ENCODE measurements around the gene ABCA5. TPM values are rescaled to one million over a fixed set of nuclear protein-coding genes. Genes with fewer than 3 reads are reported as not detected.
"Not testable (repeated sequence)": the region's sequence is repeated elsewhere in the genome, so short reads cannot be mapped to it uniquely, and the experiment has no call there.

ABCA5 gene
- total and polyA plus RNA-seq, 2 experiments from 2014 or later = 9.4 to 9.7 TPM

- 94 to 100% methylated on average over 3 of the region's 3 CpGs for WGBS, 2 experiments (ENCODE audit: low coverage in 1 of 2, low lambda C conversion rate in 2 of 2, missing lambda C conversion rate in 2 of 2)
- H3F3A ChIP-seq (ENCODE audit: insufficient read depth) = no peaks in the 10 kb centered on the region
- H3K79me2 ChIP-seq (ENCODE audit: insufficient read depth) = no peaks in the 10 kb centered on the region
- no peak overlapping the region for H3K4me3 ChIP-seq
- no peak for DNase-seq
- no peaks in the 10 kb centered on the region for H3K9me2 ChIP-seq (ENCODE audit: insufficient read depth)
- H3K27me3 ChIP-seq (replicated peaks; ENCODE audit: insufficient read depth) = no peaks in the 10 kb centered on the region
- no peak overlapping the region for H2AFZ ChIP-seq
- peaks cover 10% of the 10 kb centered on the region; the same call in 1 of the 2 replicates for H3K4me1 ChIP-seq (ENCODE audit: insufficient read depth)
- no peak overlapping the region for H3K9ac ChIP-seq
- no peaks in the 10 kb centered on the region for H4K20me1 ChIP-seq (ENCODE audit: insufficient read depth)
- no peaks in the 10 kb centered on the region for H3K36me3 ChIP-seq (ENCODE audit: low read depth)
- no peak overlapping the region for H3K27ac ChIP-seq
- no peak for TF ChIP-seq EZH2phosphoT487 (IDR thresholded peaks at IDR 0.05; ENCODE audit: insufficient read depth, low read depth)
- TF ChIP-seq EZH2 (IDR thresholded peaks at IDR 0.05; ENCODE audit: insufficient read depth, poor library complexity, severe bottlenecking) = no peak
- H3K4me2 ChIP-seq (ENCODE audit: unreplicated experiment) = no peak overlapping the region
- in situ Hi-C loops (cut with MboI) = no loop called here
- H3K9me3 ChIP-seq (ENCODE audit: low read depth) = no peaks in the 10 kb centered on the region
Observed at GRCh38 chr17:69282002-69282401, 44.9 kb downstream of the ABCA5 start.

- H3K36me3 ChIP-seq (ENCODE audit: low read depth); H3K79me2 ChIP-seq (ENCODE audit: insufficient read depth); in situ Hi-C loops (cut with MboI): not testable (repeated sequence)
Observed at GRCh38 chr17:69276279-69276678, 50.7 kb downstream of the ABCA5 start.

GRCh38 chr17:69275751-69276150 is 51.2 kb downstream of the ABCA5 start:
- no peak for DNase-seq
- Histone ChIP-seq H3K27ac (no peak overlapping the region), H3K27me3 (replicated peaks; ENCODE audit: insufficient read depth) (no peaks in the 10 kb centered on the region), H2AFZ (no peak overlapping the region), H4K20me1 (ENCODE audit: insufficient read depth) (no peaks in the 10 kb centered on the region), H3K9ac (no peak overlapping the region), H3K9me2 (ENCODE audit: insufficient read depth) (no peaks in the 10 kb centered on the region), H3K9me3 (ENCODE audit: low read depth) (no peaks in the 10 kb centered on the region), H3K4me2 (ENCODE audit: unreplicated experiment) (no peak overlapping the region), H3K79me2 (ENCODE audit: insufficient read depth) (no peaks in the 10 kb centered on the region), H3F3A (ENCODE audit: insufficient read depth) (no peaks in the 10 kb centered on the region), H3K4me1 (ENCODE audit: insufficient read depth) (no peaks in the 10 kb centered on the region), H3K36me3 (ENCODE audit: low read depth) (no peaks in the 10 kb centered on the region), H3K4me3 (no peak overlapping the region)
- TF ChIP-seq EZH2 (IDR thresholded peaks at IDR 0.05; ENCODE audit: insufficient read depth, poor library complexity, severe bottlenecking) (no peak), EZH2phosphoT487 (IDR thresholded peaks at IDR 0.05; ENCODE audit: insufficient read depth, low read depth) (no peak)
- in situ Hi-C loops (cut with MboI) = no loop called here
- WGBS, 2 experiments (ENCODE audit: low coverage in 1 of 2, low lambda C conversion rate in 2 of 2, missing lambda C conversion rate in 2 of 2) = 88 to 93% methylated on average over 4 of the region's 4 CpGs

More at GRCh38 chr17:69276279-69276678, 50.7 kb downstream of the ABCA5 start:
- H3K9me2 ChIP-seq (ENCODE audit: insufficient read depth); H3K27ac ChIP-seq; H3F3A ChIP-seq (ENCODE audit: insufficient read depth); DNase-seq; H4K20me1 ChIP-seq (ENCODE audit: insufficient read depth); H3K27me3 ChIP-seq (replicated peaks; ENCODE audit: insufficient read depth); H3K9me3 ChIP-seq (ENCODE audit: low read depth); H3K4me2 ChIP-seq (ENCODE audit: unreplicated experiment); H2AFZ ChIP-seq; H3K4me3 ChIP-seq; H3K4me1 ChIP-seq (ENCODE audit: insufficient read depth); H3K9ac ChIP-seq: not testable (repeated sequence)
- 86 to 92% methylated on average over 4 of the region's 4 CpGs for WGBS, 2 experiments (ENCODE audit: low coverage in 1 of 2, low lambda C conversion rate in 2 of 2, missing lambda C conversion rate in 2 of 2)

- H3K9me3 ChIP-seq (ENCODE audit: low read depth) = no peaks in the 10 kb centered on the region
- H3K9ac ChIP-seq = no peak overlapping the region
- TF ChIP-seq EZH2 (IDR thresholded peaks at IDR 0.05; ENCODE audit: insufficient read depth, poor library complexity, severe bottlenecking) (no peak), EZH2phosphoT487 (IDR thresholded peaks at IDR 0.05; ENCODE audit: insufficient read depth, low read depth) (no peak)
- no peaks in the 10 kb centered on the region for H4K20me1 ChIP-seq (ENCODE audit: insufficient read depth)
- H3K27ac ChIP-seq = no peak overlapping the region
- H3K27me3 ChIP-seq (replicated peaks; ENCODE audit: insufficient read depth) = no peaks in the 10 kb centered on the region
- no peak overlapping the region for H3K4me3 ChIP-seq
- H3K36me3 ChIP-seq (ENCODE audit: low read depth) = no peaks in the 10 kb centered on the region
- peaks cover 20% of the 10 kb centered on the region for H3K4me1 ChIP-seq (ENCODE audit: insufficient read depth)
- 88 to 90% methylated on average over 7 of the region's 7 CpGs for WGBS, 2 experiments (ENCODE audit: low coverage in 1 of 2, low lambda C conversion rate in 2 of 2, missing lambda C conversion rate in 2 of 2)
- DNase-seq = no peak
- H3K4me2 ChIP-seq (ENCODE audit: unreplicated experiment) = no peak overlapping the region
- in situ Hi-C loops (cut with MboI) = no loop called here
- H3K9me2 ChIP-seq (ENCODE audit: insufficient read depth) = no peaks in the 10 kb centered on the region
- H3K79me2 ChIP-seq (ENCODE audit: insufficient read depth) = no peaks in the 10 kb centered on the region
- no peak overlapping the region for H2AFZ ChIP-seq
- peaks cover 21% of the 10 kb centered on the region for H3F3A ChIP-seq (ENCODE audit: insufficient read depth)
Observed at GRCh38 chr17:69271023-69271422, 55.9 kb downstream of the ABCA5 start.
